Endothelial cell of hepatic sinusoid (primary cell): ENCODE results near the gene AP3B1.
"Not testable (repeated sequence)": the region's sequence is repeated elsewhere in the genome, so short reads cannot be mapped to it uniquely, and the experiment has no call there.

ENCODE experiments used
- in situ Hi-C: cut with HindIII; loops from 2 replicates; pipeline ENCODE4 v1.10.0; 2017; ENCODE audit warnings: low sequenced_read_pairs

Gene AP3B1

DNA sequence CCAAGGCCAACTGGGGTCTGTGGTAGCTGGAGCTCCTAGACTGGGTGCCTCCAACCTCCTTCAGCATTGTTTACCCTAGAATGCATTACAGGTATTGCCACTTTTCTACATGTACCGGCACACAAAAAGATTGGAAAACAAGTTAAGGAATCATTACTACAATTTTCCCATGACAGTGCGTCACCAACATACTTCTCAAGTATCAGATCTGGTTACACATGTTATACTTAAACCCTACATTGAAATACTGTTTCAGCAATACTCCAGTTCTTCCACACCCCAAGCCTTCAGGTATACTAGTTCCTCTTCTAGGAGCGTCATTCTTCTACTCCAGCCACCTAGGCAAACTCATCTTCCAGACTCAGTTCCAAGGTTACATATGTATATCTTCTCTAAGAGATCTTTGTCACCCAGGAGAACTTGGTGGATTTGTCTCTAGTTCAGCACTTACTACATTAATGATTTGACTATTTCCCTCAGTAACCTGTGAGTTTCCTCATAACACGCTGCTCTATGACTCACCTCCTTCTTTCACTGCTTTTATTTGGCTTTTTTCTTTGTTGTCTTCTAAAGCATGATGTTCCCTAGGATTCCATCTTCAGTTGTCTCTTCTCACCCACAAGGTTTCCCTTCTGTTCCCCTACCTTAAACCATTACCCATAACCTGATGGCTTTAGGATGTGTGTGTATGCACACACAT, 217.0 kb downstream of the AP3B1 start:
- in situ Hi-C loops, result loop anchor here (5.0 to 10.0 kb wide), 2 partner anchors 40 to 57 kb away; no protein-coding TSS in a partner anchor

DNA sequence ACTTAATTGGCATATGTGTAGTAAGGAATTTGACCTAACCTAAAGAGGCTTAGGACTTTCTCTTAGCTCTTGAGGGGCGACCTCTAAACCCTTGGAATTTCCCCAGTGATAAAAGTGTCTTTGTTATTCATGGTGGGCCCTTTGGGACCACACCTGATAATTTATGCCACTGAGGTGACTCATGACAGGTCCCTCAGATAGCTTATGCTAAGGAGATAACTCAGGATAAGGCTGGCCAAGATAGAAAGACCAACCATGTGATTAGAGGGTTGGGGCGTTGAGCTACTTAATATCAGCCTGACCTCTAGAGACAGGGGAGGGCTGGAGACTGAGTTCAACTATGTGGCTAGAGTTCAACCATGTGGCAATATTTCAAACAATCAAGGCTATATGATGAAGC, 218.1 kb downstream of the AP3B1 start:
- in situ Hi-C loops, result loop anchor here (5.0 to 10.0 kb wide), 2 partner anchors 39 to 58 kb away; no protein-coding TSS in a partner anchor

GRCh38 chr5:78075301-78075700, 219.2 kb downstream of the AP3B1 start:
- in situ Hi-C loops, result loop anchor here (5.0 to 10.0 kb wide), 2 partner anchors 38 to 60 kb away; no protein-coding TSS in a partner anchor

GRCh38 chr5:78070691-78071090, 223.8 kb downstream of the AP3B1 start:
- in situ Hi-C loops, result loop anchor here (10.0 kb wide), 1 partner anchor 64 kb away; no protein-coding TSS in a partner anchor

- in situ Hi-C loops, result not testable (repeated sequence)
Measured at GRCh38 chr5:78067581-78067980, 226.9 kb downstream of the AP3B1 start.

GRCh38 chr5:78066722-78067121, 227.8 kb downstream of the AP3B1 start:
- in situ Hi-C loops, result not testable (repeated sequence)

DNA sequence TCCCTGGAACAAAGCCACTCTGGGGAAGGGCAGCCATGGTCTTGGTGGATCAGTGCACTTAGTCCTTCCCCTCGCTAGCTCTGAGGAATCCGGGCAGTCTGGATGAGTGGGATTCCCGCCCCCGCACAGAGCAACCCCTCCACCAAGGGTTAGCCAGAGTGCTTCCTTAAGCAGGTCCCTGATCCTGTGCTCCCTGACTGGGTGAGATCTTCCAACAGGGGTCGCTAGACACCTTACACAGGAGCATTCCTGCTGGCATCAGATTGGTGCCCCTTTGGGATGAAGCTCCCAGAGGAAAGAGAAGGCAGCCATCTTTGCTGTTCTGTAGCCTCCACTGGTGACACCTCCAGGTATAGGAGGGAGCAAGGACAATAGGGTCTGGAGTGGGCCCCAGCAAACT, 228.8 kb downstream of the AP3B1 start:
- in situ Hi-C loops, result no loop called here

GRCh38 chr5:78064941-78065472, 229.5 kb downstream of the AP3B1 start:
- in situ Hi-C loops, result no loop called here

GRCh38 chr5:78063495-78063894, 231.0 kb downstream of the AP3B1 start:
- in situ Hi-C loops, result no loop called here

- in situ Hi-C loops, result no loop called here
Measured at GRCh38 chr5:78062645-78063044, 231.9 kb downstream of the AP3B1 start.

GRCh38 chr5:78060421-78060820, 234.1 kb downstream of the AP3B1 start:
- in situ Hi-C loops, result no loop called here

- in situ Hi-C loops, result no loop called here
Measured at GRCh38 chr5:78058625-78059024, 235.9 kb downstream of the AP3B1 start.

DNA sequence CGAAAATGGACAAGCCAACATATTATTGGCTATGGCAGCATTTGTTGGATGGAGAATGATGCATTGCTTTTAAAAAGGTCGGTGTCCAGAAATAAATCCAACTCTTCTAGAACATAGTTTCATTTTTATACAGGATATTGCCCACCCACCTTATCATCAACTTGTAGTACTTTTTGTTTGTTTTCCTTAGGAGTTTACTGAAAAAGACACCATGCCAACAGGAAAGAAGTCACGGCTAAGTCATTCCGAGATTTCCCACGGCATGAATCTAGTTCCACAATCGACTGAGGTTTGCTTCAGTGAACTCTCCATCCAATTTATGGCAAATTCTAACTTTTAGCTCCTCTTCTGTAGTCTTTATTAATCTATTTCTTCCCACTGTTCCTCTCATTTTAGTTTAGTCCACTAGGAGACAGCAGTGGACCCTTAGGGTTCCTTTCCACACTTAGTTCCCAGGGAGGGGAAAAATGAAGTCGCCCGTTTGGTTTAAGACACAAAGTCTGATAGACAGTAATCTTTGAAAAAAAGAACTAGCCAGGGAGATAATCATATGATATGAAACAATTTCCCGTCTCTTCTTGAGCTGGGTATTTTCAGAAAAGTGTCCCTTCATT, 237.5 kb downstream of the AP3B1 start:
- in situ Hi-C loops, result no loop called here

- in situ Hi-C loops, result no loop called here
Measured at GRCh38 chr5:78056053-78056452, 238.4 kb downstream of the AP3B1 start.

GRCh38 chr5:78050888-78051287, 243.6 kb downstream of the AP3B1 start:
- in situ Hi-C loops, result no loop called here

DNA sequence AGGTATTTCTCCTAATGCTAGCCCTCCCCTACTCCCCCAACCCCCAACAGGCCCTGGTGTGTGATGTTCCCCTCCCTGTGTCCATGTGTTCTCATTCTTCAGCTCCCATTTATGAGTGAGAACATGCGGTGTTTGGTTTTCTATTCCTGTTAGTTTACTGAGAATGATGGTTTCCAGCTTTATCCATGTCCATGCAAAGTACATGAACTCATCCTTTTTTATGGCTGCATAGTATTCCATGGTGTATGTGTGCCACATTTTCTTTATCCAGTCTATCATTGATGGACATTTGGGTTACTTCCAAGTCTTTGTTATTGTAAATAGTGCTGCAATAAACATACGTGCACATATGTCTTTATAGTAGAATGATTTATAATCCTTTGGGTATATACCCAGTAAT, 247.7 kb downstream of the AP3B1 start:
- in situ Hi-C loops, result not testable (repeated sequence)

DNA sequence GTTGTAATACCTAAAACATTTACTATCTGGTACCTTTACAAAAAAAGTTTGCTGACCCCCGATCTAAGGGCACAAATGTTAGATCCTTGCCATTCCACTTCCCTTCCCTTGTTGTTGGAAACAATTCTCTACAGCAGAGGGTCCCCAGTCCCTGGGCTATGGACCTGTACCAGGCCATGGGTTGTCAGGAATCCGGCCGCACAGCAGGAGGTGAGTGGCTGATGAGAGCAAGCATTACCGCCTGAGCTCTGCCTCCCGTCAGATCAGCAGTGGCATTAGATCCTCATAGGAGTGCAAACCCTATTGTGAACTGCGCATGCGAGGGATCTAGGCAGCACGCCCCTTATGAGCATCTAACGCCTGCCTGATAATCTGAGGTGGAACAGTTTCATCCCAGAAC, 248.5 kb downstream of the AP3B1 start:
- in situ Hi-C loops, result no loop called here

GRCh38 chr5:78041805-78042204, 252.7 kb downstream of the AP3B1 start:
- in situ Hi-C loops, result no loop called here

DNA sequence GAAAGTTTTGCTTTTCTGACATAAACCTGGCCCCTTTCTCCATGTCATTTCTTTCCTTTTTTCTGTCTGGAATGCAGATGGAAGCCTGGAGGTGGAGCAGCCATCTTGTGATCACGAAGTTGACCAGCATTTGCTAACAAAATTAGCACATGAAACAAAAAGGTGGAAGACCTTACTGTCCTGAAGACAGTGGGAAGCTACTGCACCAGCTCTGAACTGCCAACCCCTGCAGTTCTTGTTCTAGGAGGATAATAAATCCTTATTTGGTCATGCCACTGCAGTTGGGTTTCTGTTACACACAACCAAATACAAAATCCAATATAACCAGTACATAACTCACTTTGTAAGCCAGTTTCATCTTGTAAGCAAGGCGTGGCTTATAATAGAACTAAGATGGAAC, 269.0 kb downstream of the AP3B1 start:
- in situ Hi-C loops, result no loop called here

GRCh38 chr5:78019744-78020143, 274.8 kb downstream of the AP3B1 start:
- in situ Hi-C loops, result no loop called here

DNA sequence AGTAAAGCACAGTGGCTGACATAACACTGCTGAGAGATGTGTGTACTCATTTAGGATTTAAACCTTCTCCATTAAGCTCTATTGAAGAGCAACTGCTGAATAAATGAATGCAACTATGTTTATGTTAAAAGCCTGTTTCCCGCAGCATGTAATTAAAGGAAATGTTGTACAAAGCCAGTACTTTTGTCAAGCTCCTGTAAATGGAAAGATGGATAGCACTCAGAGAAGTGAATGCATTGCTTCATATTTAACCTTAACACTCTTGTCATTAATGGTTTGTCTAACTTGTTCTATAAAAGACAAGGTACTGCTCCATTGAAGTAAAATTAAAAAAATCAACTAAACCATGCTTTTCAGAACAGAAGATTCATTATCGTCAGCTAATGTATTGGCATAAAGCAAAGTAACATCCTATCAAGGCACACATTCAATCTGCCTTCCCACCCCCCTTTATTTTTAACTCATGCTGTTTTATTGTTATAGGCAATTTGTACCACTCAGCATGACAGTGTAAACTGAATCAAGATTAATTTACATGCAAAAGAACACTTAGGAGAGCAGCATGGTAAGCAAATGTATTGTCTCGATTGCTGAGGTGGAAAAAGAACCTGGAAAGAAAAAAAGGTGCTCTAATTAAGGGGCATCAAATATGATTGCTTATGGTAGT, 277.5 kb downstream of the AP3B1 start:
- in situ Hi-C loops, result no loop called here
